ENCODE data around the gene COL9A3.
"Not testable (repeated sequence)": the region's sequence is repeated elsewhere in the genome, so short reads cannot be mapped to it uniquely, and the experiment has no call there.

Gene COL9A3

DNA sequence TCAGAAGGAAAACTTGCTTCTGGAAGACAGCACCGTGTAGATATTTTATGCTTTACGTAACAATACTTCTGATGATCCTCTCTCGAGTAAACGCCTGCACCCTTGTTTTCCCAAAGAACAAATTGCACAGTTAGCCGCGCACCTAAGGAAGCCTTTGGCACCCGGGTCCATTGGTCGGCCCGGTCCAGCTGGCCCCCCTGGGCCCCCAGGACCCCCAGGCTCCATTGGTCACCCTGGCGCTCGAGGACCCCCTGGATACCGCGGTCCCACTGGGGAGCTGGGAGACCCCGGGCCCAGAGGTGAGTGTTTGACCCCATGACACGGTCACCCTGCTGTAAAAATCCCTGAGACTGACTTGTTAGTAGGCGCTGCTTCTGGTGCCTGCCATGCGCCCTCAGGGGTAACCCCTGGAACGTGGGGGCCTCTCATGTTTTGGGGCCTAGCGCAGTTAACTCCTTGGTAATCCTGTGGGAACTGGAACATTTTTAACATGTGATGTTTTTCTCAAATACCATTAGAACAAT is 20.2 kb downstream of the COL9A3 start:
- DNase-seq (ENCODE audit: low spot score), result no peak

DNA sequence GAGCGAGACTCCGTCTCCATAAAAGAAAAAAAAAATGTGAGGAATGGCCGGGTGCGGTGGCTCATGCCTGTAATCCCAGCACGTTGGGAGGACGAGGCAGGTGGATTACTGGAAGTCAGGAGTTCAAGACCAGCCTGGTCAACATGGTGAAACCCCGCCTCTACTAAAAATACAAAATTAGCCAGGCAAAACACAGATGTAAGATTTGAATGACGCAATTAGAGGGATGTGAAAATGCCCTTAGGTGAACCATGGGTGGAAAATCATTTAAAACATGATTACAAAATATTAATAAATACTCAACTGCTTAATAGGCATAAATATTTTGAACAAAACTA is 20.9 kb downstream of the COL9A3 start:
- no peak for DNase-seq (ENCODE audit: low spot score)

DNA sequence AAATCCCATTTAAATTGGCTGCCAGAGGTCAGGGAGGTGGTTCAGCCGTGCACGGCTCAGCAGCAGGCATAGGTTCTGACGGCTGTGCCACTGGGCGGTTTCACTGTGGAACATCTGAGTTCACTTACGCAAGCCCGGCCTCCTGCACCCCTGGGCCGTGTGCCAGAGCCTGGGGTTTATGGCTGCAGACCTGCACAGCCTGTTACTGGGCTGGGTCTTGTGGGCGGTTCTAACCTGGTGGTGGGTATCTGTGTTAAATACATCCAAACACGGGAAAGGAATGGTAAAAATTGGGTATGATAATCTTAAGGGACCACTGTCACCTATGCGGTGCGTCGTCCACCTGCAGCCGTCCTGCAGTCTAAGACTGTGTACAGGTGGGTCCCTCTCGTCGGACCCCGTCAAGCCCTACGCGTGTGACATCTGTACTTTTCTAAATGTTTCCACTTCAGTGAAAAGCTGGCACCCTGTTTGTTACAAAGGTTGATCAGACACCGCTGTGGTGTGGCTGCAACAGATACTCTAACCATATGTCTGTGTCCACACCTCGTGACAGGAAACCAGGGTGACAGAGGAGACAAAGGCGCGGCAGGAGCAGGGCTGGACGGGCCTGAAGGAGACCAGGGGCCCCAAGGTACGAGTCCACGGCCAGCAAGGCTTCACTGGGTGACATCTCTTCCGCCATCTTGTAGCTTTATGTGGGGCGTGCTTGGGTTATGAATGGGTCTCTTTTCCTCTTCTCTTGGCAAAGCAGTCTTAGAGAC is 21.5 kb downstream of the COL9A3 start:
- peak; percentile 76 for DNase-seq (ENCODE audit: low spot score)

DNA sequence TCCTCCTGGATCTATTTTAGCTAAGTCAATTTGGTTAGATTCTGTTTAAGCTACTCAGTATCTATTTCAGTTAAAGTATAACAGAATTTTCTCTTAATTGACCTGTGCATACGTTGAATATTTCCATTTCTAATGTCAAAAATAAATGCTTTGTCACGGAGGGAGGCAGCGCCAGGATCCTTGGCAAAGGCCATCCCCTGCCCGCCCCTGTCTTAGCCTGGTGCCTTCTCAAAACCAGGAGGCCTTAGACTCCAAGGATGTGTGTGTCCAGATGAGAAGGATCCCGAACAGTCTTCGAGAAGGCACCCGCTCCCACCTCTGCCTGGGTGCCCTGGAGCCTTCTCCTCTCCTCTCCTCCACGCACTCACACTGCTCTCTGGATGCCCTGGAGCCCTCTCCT is 22.4 kb downstream of the COL9A3 start:
- no peak for DNase-seq (ENCODE audit: low spot score)

DNA sequence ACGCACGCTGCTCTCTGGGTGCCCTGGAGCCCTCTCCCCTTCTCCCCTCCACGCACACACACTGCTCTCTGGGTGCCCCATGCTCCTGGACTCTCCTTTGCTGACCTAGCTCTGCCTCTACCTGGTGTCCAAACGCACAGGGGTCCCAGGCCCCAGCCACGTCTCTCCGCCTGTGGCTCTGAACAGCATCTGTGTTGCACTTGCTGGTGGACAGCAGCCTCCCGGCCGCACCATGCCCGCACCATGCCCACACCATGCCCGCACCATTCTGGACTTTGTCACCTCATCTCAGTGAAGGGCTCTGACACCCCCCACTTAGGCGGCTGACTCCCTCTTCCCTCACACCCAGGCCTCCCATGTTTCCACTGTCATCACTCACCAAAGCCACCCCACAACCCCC is 23.0 kb downstream of the COL9A3 start:
- no peak for DNase-seq (ENCODE audit: low spot score)

DNA sequence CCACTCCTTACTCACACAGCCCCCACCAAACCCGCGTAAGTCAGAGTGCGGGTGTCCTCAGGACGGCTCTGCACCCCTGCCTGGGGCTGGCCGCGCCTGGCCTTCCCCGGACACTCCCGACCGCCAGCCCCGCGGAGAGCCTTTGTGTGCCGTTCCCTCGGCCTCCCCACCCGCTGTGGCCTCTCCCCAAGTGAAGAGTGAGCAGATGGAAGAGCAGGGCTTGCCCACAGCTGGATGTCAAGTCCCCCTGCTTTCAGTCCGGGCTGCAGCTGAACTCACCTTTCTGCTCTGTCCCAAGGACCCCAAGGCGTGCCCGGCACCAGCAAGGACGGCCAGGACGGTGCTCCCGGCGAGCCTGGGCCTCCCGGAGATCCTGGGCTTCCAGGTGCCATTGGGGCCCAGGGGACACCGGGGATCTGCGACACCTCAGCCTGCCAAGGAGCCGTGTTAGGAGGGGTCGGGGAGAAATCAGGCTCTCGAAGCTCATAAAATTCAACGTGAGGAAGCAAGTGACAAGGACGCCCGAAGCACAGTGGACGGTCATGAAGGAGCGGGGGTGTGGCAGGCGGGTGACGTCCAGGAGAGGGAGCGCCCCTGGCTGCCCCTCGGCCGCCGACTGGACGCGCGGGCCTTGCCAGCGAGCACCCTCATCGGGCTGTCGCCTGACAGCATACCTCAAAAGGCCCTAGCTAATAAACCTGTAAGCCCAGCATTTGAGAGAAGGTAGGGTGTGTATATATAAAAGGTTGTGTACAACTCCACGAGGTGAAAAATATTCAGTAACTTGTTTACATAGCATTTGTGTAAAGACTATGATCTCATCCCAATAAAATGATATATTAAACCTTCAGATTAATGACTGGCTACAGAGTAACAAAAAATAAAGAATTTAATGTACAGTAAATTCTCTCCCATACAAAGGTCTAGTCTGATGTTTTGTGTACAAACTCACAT is 23.7 kb downstream of the COL9A3 start:
- DNase-seq (ENCODE audit: low spot score), result no peak

DNA sequence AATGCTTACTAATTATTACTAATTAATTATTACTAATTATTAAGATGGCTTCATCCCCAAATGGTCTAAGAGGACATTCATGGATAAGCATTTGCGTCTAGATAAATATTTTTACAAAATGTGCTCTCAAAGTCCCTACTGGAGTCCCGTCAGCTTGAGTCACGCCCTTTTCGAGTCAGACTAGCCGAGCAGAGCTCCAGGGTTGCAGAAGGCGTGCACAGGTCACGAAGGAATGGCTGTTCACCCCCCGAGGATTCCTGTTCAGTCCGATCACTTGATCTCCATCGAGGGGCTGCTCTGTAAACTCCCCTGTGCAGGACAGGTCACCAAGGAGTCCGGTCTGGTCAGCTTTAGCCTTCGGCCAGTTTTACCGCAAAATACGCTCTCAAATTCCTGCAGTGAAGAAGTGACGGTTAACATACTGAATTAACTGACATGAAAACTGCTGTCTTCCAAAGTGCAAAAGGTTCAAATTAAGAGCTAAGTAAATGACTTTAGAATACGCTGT is 24.9 kb downstream of the COL9A3 start:
- no peak for DNase-seq (ENCODE audit: low spot score)

DNA sequence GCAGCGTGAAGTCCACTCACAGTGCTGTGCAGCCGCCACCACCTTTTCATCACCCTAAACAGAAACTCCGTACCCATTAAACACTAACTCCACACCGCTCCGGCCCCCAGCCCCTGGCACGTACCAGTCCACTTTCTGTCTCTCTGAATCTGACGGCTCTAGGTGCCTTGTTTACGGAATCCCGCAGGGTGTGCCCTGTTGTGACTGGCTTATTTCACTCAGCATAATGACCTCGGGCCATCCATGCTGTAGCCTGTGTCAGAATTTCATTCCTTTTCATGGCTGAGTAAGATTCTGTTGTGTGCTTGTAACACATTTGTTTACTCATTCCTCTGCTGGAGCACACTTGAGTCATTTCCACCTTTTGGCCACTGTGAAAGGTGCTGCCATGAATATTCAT is 26.8 kb downstream of the COL9A3 start:
- DNase-seq (ENCODE audit: low spot score), result no peak

DNA sequence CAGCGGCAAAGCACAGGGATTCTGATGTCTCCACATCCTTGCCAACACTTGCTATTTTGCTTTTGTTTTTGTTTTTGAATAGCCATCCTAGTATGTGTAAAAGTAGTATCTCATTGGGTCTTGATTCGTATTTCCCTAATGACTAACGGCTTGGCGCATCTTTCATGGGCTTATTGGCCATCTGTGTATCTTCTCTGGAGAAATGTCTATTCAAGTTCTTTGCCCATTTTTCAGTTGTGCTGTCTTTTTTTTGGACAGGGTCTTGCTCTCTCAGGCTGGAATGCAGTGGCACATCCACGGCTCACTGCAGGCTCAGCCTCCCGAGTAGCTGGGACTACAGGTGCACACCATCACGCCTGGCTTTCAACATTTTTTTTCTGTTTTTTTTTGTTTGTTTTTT is 27.3 kb downstream of the COL9A3 start:
- no peak for DNase-seq (ENCODE audit: low spot score)

DNA sequence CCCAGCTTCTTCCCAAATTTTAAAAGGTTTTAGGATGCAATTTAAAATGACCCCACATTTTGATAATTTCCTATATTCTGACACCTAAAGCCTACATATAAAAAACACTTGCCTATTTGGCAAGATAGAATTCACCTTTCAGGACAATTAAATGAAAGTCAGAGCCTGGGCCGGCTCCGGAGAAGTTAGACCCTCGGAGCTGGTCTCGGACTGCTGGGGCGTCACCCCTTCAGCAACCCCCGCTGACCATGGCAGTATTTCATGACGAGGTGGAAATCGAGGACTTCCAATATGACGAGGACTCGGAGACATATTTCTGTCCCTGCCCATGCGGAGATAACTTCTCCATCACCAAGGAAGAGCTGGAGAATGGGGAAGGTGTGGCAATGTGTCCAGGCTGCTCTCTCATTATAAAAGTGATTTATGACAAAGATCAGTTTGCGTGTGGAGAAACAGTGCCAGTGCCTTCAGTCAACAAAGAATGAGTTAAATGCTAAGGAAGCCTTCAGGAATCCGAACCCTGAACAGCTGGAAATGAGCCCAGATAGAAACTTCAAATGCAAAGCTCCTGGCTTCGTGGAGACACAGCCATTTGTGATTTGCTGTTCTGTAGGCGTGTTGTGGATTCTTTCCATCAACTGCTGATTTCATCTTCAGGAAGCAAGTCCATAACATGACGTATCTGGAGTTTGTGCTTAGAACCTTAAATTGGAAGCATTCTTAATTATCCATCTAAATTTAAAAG is 28.7 kb downstream of the COL9A3 start:
- no peak for DNase-seq (ENCODE audit: low spot score)

DNA sequence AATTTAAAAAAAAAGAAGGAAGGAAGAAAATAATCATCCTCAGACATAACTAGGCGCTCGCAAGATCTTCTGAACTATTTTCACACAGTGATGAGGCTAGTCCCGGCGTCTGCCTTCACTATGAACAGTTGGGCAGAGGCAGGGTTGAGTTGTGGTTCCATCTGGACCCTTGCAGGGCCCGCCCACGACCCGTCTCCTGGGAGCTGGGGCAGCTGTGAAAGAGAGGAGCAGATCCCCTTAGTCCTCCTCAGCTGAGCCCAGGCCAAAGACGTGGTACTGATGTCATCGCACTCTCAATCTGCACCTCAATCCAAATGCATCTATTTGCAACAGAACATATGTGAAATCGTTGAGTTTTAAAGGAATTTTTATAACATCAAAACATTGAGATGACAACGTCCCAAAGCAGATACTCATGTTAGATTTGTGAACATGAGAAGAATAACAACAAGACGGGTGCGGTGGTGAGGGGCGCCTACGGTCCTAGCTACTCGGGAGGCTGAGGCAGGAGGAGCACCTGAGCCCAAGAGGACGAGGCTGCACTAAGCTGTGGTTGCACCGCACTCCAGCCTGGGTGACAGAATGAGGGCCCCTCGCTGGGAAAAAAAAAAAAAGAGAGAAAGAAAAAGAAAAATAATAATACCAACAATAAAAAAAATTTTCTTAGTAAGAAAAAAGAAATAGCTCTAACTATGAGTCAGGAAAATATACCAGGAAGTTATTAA is 29.5 kb downstream of the COL9A3 start:
- DNase-seq (ENCODE audit: low spot score), result no peak

DNA sequence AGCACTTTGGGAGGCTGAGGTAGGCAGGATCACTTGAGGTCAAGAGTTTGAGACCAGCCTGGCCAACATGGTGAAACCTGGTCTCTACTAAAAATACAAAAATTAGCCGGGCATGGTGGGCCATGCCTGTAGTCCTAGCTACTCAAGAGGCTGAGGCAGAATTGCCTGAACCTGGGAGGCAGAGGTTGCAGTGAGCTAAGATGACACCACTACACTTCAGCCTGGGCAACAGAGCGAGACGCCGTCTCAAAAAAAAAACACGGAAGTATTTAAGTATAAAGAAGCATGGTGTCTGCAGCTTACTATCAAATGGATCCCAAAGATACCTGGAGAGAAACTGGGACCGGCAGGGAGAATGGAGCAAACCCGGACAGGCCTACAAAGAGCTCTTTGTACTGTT is 32.1 kb downstream of the COL9A3 start:
- DNase-seq (ENCODE audit: low spot score), result not testable (repeated sequence)

DNA sequence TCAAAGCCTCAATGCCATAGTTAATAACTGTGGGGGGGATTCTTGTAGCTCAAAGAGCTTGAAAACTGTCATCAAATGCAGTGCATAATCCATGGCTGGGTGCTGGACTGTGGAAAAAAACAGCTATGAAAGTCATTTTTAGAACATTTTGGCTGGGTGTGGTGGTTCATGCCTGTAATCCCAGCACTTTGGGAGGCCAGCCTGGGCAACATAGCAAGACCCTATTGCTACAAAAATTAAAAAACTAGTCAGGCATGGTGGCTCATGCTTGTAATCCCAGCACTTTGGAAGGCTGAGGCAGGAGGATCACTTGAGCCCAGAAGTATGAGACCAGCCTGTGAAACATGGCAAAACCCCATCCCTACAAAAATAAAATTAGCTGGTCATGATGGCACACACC is 32.6 kb downstream of the COL9A3 start:
- no peak for DNase-seq (ENCODE audit: low spot score)

DNA sequence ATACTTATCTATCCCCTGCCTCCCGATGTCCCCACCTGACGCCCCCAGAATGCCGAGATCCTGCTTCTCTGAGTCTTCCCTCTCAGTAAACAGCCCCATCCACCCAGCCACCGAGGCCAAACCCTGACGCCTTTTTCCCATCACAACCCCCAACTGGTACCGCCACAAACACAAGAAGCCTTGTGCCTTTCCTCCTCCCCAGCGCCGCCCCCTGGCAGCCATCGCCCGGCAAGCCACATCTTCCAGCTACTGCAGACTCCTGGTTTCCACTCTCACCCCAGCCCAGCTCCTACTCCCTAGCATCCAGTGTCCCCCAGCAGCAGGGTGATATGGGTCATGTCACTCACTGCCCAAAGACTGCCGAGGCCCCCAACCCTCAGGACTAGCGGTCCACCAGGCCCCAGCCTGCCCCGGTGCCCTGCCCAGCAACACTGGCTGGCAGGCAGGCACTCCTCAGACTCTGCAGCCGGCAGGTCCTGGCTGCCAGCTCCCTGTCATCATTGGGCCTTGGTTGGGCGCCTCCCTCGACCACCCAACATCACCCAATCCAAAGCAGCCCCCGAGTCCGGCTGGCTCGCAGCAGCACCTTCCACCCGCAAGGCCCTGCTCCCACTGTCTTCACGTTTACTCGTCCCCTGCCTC is 33.6 kb downstream of the COL9A3 start:
- DNase-seq (ENCODE audit: low spot score), result no peak

DNA sequence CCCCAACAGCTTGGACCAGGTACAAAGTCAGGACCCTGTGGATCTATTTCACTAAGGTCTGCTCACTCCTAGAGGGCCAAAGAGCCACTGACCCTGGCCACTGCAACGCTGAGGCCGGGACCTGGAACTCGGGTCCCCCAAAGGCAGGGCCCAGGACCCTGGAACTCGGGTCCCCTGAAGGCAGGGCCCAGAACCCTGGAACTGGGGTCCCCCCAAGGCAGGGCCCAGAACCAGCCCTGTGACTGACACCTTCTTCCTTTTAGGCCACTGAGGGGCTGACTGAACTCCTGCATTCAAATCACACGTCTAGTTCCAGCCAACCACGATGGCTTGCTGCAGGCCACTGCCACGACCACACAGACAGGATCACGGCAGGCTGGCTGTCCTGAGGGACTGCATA is 35.3 kb downstream of the COL9A3 start:
- DNase-seq (ENCODE audit: low spot score), result no peak

DNA sequence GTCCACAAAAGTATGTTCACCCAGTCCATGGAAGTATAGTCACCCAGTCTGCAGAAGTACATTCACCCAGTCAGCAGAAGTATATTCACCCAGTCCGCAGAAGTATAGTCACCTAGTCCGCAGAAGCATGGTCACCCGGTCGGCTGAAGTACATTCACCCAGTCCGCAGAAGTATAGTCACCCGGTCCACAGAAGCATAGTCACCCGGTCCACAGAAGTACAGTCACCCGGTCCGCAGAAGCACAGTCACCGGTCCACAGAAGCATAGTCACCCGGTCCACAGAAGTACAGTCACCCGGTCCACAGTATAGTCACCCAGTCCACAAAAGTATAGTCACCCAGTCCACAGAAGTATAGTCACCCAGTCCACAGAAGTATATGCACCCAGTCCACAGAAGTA is 36.0 kb downstream of the COL9A3 start:
- no peak for DNase-seq (ENCODE audit: low spot score)

DNA sequence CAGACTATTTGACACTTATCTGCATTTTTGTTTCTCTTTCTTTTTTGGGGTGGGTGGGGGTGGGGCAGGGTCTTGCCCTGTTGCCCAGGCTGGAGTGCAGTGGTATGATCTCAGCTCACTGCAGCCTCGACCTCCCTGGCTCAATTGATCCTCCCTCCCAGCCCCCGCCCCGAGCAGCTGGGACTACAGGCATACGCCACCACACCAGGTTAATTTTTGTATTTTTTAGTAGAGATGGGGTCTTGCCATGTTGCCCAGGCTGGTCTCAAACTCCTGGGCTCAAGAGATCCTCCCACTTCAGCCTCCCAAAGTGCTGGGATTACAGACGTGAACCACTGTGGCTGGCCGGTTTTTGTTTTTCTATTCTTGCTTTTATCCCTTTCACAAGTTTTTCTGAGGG is 36.5 kb downstream of the COL9A3 start:
- not testable (repeated sequence) for DNase-seq (ENCODE audit: low spot score)

DNA sequence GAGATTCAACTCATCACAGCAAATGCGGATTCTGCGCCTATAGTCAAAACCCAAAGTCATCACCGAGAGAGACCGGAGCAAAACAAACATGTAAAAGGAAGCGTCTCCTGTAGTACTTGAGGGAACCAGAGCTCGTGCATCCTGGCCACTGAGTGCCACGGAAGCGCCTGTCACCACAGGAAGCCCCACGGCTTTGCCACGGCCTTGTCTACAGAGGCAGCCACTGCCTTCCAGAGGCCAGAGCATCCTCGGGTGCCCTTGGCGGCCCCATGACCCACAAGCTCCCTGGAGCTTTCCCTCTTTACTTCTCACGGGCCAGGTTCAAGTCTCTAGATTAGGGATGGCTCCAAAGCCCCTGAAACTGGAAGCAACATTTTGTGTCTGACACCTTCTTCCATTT is 37.3 kb downstream of the COL9A3 start:
- no peak for DNase-seq (ENCODE audit: low spot score)

DNA sequence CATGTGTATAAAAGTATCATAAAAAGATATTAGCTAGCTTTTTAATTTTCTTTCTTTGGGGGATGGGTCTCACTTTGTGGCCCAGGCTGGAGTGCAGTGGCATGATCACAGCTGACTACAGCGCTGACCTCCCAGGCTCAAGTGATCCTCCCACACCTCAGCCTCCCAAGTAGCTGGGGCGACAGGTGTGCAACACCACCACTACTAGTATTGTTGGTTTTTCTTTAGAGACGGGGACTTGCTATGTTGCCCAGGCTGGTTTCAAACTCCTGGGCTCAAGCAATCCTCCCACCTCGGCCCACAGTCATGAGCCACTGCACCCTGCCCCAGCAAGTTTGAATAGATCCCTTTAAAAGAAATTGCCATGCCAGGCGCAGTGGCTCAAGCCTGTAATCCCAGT is 38.3 kb downstream of the COL9A3 start:
- DNase-seq (ENCODE audit: low spot score), result no peak

DNA sequence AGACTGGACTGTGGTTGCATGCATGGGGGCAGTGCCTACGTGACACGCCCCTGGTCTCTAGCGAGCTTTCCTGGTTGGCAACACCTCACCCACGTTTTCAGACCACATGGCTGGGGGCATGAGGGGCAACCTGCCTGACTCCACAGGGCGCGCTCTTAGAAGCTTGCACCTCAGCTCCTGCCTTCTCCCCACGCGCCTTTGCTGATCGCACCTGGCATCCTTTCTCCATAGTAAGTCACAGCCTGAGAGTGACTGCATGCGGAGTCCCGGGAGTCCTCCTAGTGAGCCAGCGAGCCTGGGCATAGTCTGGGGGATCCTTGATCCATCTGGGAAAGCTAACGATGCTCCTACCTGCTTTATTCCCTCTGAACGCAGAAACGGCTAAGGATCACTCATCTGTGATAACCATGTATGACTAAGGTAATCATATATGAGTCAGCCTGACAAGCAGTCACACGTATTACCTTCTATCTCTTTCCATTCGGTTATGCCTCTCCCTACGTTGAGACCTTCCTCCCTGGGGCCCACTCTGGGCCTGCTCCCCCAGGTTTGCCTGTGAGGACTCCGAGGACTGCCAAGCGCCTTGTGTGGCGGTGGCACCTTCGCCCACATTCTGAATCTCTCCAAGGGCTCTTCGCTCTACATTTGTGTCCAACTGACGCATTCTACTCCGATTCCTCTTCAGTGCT is 40.2 kb downstream of the COL9A3 start:
- no peak for DNase-seq (ENCODE audit: low spot score)

Data from LoVo (cell line).